Erythroblast (primary cell): ENCODE results near the gene GDPD5.

Source experiments
- GATA1 ChIP-seq: IDR thresholded peaks from 2 replicates; pipeline ENCODE4 v1.6.1; 2011; ENCODE audit warnings: low read depth, mild to moderate bottlenecking, control low read depth, low read length, moderate library complexity
- POLR2A ChIP-seq: IDR thresholded peaks from 2 replicates; pipeline ENCODE4 v1.6.1; 2011; ENCODE audit warnings: mild to moderate bottlenecking, low read length

DNA sequence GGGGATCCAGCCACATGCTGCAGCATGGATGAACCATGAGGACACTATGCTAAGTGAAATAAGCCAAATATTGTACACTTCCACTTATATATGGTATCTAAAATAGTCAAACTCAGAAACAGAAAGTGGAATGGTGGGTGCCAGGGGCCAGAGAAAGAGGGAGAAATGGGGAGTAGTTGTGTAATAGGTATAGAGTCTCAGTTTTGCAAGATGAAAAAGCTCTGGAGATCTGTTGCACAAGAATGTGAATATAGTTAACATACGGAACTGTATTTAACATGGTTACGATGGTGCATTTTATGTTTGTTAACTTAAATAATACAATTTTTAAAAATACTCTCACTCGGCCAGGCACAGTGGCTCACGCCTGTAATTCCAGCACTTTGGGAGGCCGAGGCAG is 21.2 kb downstream of the GDPD5 start:
- no peak for TF ChIP-seq POLR2A
- no peak for TF ChIP-seq GATA1
